ENCODE results near the gene PTX4. TPM values are rescaled to one million over a fixed set of nuclear protein-coding genes. Genes with fewer than 3 reads are reported as not detected.

The PTX4 gene
- total RNA-seq, 4 donors from 2014 or later, result not detected

- Histone ChIP-seq H3K27me3 (no peaks in the 10 kb centered on the region), H3K36me3 (peaks cover 22 to 25% of the 10 kb centered on the region in 2 donors), H3K4me1 (no peaks in the 10 kb centered on the region), H3K9me3 (no peaks in the 10 kb centered on the region), H3K4me3 (replicated peaks in 1 of 3) (no peak overlapping the region), H3K27ac (no peak overlapping the region)
- DNase-seq, result no peak
- 94 to 100% methylated on average over 2 to 13 of the region's 30 CpGs for WGBS, 2 donors
- intact Hi-C loops (cut with DNase I), result no loop called here
- TF ChIP-seq CTCF (IDR thresholded peaks at IDR 0.05), result no peak
- no peak for TF ChIP-seq POLR2A (IDR thresholded peaks at IDR 0.05)
Observed at GRCh38 chr16:1460602-1461138, 28.1 kb downstream of the PTX4 start.

GRCh38 chr16:1459967-1460366 is 28.8 kb downstream of the PTX4 start:
- no peaks in the 10 kb centered on the region for H3K27me3 ChIP-seq
- no peaks in the 10 kb centered on the region for H3K9me3 ChIP-seq
- H3K4me3 ChIP-seq (replicated peaks in 1 of 3), result no peak overlapping the region
- no peak overlapping the region for H3K27ac ChIP-seq
- no peak for DNase-seq
- WGBS, 2 donors, result 86 to 88% methylated on average over 10 of the region's 10 CpGs
- no peaks in the 10 kb centered on the region for H3K4me1 ChIP-seq
- intact Hi-C loops (cut with DNase I), result no loop called here
- peaks cover 30 to 32% of the 10 kb centered on the region in 2 donors for H3K36me3 ChIP-seq
- TF ChIP-seq POLR2A (IDR thresholded peaks at IDR 0.05), result no peak
- no peak for TF ChIP-seq CTCF (IDR thresholded peaks at IDR 0.05)

- intact Hi-C loops (cut with DNase I), result no loop called here
- Histone ChIP-seq H3K27ac (no peak overlapping the region), H3K36me3 (peaks cover 38 to 42% of the 10 kb centered on the region in 2 donors), H3K9me3 (no peaks in the 10 kb centered on the region), H3K27me3 (no peaks in the 10 kb centered on the region), H3K4me1 (no peaks in the 10 kb centered on the region), H3K4me3 (replicated peaks in 1 of 3) (no peak overlapping the region)
- 84 to 89% methylated on average over 11 to 14 of the region's 14 CpGs for WGBS, 2 donors
- no peak for TF ChIP-seq POLR2A (IDR thresholded peaks at IDR 0.05)
- no peak for TF ChIP-seq CTCF (IDR thresholded peaks at IDR 0.05)
- no peak for DNase-seq
Observed at GRCh38 chr16:1458977-1459341, 29.8 kb downstream of the PTX4 start.

- intact Hi-C loops (cut with DNase I), result no loop called here
- no peaks in the 10 kb centered on the region for H3K9me3 ChIP-seq
- peaks cover 43 to 47% of the 10 kb centered on the region in 2 donors for H3K36me3 ChIP-seq
- no peak for DNase-seq
- no peaks in the 10 kb centered on the region for H3K4me1 ChIP-seq
- H3K4me3 ChIP-seq (replicated peaks in 1 of 3), result no peak overlapping the region
- WGBS, 2 donors, result 97 to 98% methylated on average over 16 to 22 of the region's 26 CpGs
- no peak for TF ChIP-seq POLR2A (IDR thresholded peaks at IDR 0.05)
- no peak overlapping the region for H3K27ac ChIP-seq
- H3K27me3 ChIP-seq, result no peaks in the 10 kb centered on the region
Observed at GRCh38 chr16:1458336-1458976, 30.3 kb downstream of the PTX4 start.

- no peaks in the 10 kb centered on the region for H3K9me3 ChIP-seq
- H3K27me3 ChIP-seq, result no peaks in the 10 kb centered on the region
- H3K4me3 ChIP-seq (replicated peaks in 1 of 3), result no peak overlapping the region
- WGBS, 2 donors, result 88 to 93% methylated on average over 17 to 36 of the region's 42 CpGs
- intact Hi-C loops (cut with DNase I), result no loop called here
- no peak for DNase-seq
- no peaks in the 10 kb centered on the region for H3K4me1 ChIP-seq
- TF ChIP-seq POLR2A (IDR thresholded peaks at IDR 0.05) (no peak), CTCF (IDR thresholded peaks at IDR 0.05) (no peak)
- H3K27ac ChIP-seq, result no peak overlapping the region
- peaks cover 50 to 54% of the 10 kb centered on the region in 2 donors for H3K36me3 ChIP-seq
Observed at GRCh38 chr16:1457489-1458245, 31.1 kb downstream of the PTX4 start.

Data from thyroid gland (tissue), 4 donors.